Activated naive CD8-positive, alpha-beta T cell treated with anti-CD3 and anti-CD28 coated beads, Interleukin-2, amount 50 U/mL, for 24 hours (primary cell): Measurements from ENCODE around the gene LSM2.
"Not testable (repeated sequence)": the region's sequence is repeated elsewhere in the genome, so short reads cannot be mapped to it uniquely, and the experiment has no call there.

ENCODE experiments used
- ATAC-seq: fragments of 150-1000 bp; cut with Tn5 transposase; one replicate; pipeline ENCODE4 v1.10.0; 2021
- DNase-seq: peaks from one replicate; pipeline ENCODE4 v3.0.0; 2021
- H3K27ac Mint-ChIP-seq: one replicate; pipeline ENCODE4 v1.8.0; 2021; ENCODE audit warnings: mild to moderate bottlenecking, mixed read lengths
- H3K27me3 Mint-ChIP-seq: one replicate; pipeline ENCODE4 v1.8.0; 2021; ENCODE audit warnings: mixed read lengths
- H3K36me3 Mint-ChIP-seq: one replicate; pipeline ENCODE4 v1.8.0; 2021; ENCODE audit warnings: low read depth, mixed read lengths
- H3K4me1 Mint-ChIP-seq: one replicate; pipeline ENCODE4 v1.8.0; 2021; ENCODE audit warnings: mixed read lengths
- H3K4me3 Mint-ChIP-seq: one replicate; pipeline ENCODE4 v1.8.0; 2021; ENCODE audit warnings: mild to moderate bottlenecking, moderate library complexity, mixed read lengths
- H3K9me3 Mint-ChIP-seq: one replicate; pipeline ENCODE4 v1.8.0; 2021; ENCODE audit warnings: mixed read lengths

The LSM2 gene

DNA sequence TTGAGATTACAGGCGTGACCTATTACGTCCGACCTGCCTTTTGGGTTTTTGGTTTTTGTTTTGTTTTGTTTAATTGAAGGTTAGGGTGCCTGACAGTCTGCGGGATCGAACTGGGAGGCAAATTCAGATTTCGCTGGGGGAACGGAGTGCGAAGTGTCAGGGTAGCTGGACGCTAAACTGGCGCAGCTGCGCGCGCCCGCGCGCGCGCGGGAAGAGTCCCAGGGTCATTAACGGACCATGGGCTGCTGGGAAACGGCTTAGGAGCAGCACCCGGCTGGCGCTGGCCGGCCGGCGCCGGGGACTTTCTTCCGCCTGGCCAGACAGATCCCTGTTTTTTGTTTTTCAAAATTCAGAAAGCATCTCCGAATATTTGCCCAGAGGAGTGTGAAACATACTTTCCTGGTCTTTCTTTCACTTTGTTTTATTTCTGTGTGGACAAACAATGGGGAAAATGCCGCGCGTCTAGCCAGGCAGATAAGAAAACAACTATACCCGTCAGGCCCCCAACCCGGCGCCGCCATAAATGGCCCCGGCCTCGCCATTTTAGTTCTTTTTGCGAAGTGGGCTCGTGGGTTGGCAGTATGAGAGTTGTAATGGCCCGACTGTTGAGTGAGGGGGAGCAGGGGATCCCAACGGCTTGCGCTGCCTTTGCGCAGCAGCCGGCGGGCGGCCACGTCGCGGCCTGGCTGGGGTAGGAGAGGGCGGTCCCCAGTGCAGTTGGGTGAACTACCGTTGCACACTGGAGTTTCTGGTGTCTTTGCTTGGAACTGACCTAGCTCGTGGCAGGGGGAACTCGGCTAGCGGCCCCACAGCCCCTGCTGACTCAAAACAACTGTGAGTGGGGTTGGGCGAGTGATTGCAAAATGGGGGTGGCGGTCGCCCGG lies 27.8 kb upstream of the LSM2 start:
- Mint-ChIP-seq H3K27me3 (no peaks in the 10 kb centered on the region), H3K4me3 (peak overlapping the region; percentile 95), H3K36me3 (peaks cover 60% of the 10 kb centered on the region), H3K4me1 (peaks cover 62% of the 10 kb centered on the region), H3K27ac (peak overlapping the region; percentile 99), H3K9me3 (no peaks in the 10 kb centered on the region)
- DNase-seq: peak; percentile 82
- peak; percentile 65 for ATAC-seq

DNA sequence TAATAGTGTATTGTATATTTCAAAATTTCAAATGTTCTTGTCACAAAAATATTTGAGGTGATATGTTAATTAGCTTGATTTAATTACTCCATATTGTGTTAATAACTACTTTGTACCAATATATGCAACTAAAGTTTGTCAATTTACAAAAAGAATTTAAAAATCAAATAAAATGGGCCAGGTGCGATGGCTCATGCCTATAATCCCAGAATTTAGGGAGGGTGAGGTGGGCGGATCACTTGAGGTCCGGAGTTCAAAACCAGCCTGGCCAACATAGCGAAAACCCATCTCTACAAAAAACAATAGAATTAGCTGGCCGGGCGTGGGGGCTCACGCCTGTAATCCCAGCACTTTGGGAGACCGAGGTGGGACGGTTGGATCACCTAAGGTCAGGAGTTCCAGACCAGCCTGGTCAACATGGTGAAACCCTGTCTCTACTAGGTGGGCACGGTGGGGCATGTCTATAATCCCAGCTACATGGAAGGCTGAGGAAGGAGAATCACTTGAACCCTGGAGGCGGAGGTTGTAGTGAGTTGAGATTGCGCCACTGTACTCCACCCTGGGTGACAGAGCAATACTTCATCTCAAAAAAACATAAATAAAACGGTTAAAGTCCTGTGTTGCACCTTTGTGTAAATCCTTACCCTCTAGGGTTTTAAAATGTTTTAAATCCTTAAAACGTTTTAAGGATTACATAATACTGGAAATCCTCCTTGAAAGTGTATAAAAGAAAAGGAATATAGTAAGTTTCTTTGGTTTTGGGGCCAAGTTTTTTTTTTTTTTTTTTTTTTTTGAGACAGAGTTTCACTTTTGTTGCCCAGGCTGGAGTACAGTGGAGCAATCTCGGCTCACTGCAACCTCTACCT lies 24.8 kb upstream of the LSM2 start:
- Mint-ChIP-seq H3K27ac (no peak overlapping the region), H3K36me3 (peaks cover 30% of the 10 kb centered on the region), H3K4me1 (peaks cover 48% of the 10 kb centered on the region), H3K9me3 (no peaks in the 10 kb centered on the region), H3K4me3 (peak overlapping the region; percentile 87), H3K27me3 (peaks cover 4% of the 10 kb centered on the region)
- ATAC-seq (no peak), DNase-seq (no peak)

DNA sequence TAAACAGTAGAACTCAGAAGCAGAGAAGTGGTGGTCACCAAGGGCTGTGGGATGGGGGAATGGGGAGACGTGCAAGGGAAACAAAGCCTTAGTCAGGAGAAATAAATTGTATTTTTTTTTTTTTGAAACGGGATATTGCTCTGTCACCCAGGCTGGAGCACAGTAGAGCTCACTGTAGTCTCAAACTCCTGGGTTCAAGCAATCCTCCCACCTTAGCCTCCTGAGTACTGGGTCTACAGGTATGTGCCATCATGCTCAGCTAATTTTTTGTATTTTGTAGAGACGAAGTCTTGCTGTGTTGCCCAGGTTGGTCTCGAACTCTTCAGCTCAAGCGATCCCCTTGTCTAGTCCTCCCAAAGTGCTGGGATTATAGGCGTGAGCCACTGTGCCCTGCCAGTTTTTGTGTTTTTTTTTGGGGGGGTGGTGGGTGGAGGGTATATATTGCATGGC lies 24.1 kb upstream of the LSM2 start:
- H3K36me3 Mint-ChIP-seq: peaks cover 23% of the 10 kb centered on the region
- DNase-seq (no peak), ATAC-seq (no peak)
- peak overlapping the region; percentile 88 for H3K27ac Mint-ChIP-seq
- H3K27me3 Mint-ChIP-seq: peaks cover 4% of the 10 kb centered on the region
- H3K4me3 Mint-ChIP-seq: peak overlapping the region; percentile 87
- H3K4me1 Mint-ChIP-seq: peaks cover 46% of the 10 kb centered on the region
- no peaks in the 10 kb centered on the region for H3K9me3 Mint-ChIP-seq

DNA sequence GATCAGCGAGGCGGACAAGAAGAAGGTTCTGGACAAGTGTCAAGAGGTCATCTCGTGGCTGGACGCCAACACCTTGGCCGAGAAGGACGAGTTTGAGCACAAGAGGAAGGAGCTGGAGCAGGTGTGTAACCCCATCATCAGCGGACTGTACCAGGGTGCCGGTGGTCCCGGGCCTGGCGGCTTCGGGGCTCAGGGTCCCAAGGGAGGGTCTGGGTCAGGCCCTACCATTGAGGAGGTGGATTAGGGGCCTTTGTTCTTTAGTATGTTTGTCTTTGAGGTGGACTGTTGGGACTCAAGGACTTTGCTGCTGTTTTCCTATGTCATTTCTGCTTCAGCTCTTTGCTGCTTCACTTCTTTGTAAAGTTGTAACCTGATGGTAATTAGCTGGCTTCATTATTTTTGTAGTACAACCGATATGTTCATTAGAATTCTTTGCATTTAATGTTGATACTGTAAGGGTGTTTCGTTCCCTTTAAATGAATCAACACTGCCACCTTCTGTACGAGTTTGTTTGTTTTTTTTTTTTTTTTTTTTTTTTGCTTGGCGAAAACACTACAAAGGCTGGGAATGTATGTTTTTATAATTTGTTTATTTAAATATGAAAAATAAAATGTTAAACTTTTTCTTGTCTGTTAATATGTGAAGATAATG lies 23.0 kb upstream of the LSM2 start:
- Mint-ChIP-seq H3K9me3 (no peaks in the 10 kb centered on the region), H3K27ac (peak overlapping the region; percentile 88), H3K36me3 (peaks cover 12% of the 10 kb centered on the region), H3K27me3 (peaks cover 4% of the 10 kb centered on the region), H3K4me1 (peaks cover 51% of the 10 kb centered on the region), H3K4me3 (peak overlapping the region; percentile 87)
- DNase-seq (no peak), ATAC-seq (no peak)

DNA sequence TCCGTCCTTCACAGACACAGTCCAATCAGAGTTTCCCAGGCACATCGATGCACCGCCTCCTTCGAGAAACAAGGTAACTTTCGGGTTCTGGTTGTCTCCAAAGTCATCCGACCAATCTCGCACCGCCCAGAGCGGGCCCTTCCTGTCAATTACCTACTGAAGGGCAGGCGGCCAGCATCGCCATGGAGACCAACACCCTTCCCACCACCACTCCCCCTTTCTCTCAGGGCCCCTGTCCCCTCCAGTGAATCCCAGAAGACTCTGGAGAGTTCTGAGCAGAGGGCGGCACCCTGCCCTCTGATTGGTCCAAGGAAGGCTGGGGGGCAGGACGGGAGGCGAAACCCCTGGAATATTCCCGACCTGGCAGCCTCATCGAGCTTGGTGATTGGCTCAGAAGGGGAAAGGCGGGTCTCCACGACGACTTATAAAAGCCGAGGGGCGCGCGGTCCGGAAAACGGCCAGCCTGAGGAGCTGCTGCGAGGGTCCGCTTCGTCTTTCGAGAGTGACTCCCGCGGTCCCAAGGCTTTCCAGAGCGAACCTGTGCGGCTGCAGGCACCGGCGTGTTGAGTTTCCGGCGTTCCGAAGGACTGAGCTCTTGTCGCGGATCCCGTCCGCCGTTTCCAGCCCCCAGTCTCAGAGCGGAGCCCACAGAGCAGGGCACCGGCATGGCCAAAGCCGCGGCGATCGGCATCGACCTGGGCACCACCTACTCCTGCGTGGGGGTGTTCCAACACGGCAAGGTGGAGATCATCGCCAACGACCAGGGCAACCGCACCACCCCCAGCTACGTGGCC lies 20.7 kb upstream of the LSM2 start, which contains the start of gene HSPA1B:
TSS of gene HSPA1B (plus strand) at position 453 of the 794 bp plus-strand sequence. CDS start at position 666, 213 bp downstream.
- Mint-ChIP-seq H3K9me3 (no peaks in the 10 kb centered on the region), H3K4me1 (peaks cover 54% of the 10 kb centered on the region), H3K27me3 (peaks cover 4% of the 10 kb centered on the region), H3K27ac (peak within 1 kb of the TSS; percentile 97), H3K36me3 (peaks cover 9% of the 10 kb centered on the region), H3K4me3 (peak within 1 kb of the TSS; percentile 86)
- DNase-seq: peak; percentile 92
- ATAC-seq: peak; percentile 90

DNA sequence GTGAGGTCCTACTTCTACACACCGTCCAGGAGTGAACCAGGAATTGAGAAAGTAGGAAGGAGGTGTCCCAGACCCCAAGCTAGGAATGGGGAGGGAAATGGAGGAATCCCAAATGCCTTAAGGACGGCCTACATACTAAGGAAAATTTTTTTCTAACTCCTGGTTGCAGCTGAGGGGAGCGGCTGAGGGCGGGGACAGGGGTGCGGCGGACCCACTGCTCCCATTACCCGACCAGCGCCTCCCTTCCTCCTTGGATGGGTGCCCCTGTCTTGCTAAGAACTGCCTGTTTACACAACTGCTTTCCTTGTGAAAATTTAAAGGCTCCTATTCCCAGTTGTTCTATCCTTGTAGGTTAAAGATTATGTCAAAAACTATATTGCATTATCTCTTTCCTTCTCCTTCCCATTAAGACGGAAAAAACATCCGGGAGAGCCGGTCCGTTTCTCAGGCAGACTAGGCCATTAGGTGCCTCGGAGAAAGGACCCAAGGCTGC lies 20.1 kb upstream of the LSM2 start:
- Mint-ChIP-seq H3K4me3 (peak overlapping the region; percentile 86), H3K9me3 (no peaks in the 10 kb centered on the region), H3K27ac (peak overlapping the region; percentile 97), H3K4me1 (peaks cover 60% of the 10 kb centered on the region), H3K27me3 (peaks cover 4% of the 10 kb centered on the region), H3K36me3 (peaks cover 9% of the 10 kb centered on the region)
- ATAC-seq: peak; percentile 8
- no peak for DNase-seq

DNA sequence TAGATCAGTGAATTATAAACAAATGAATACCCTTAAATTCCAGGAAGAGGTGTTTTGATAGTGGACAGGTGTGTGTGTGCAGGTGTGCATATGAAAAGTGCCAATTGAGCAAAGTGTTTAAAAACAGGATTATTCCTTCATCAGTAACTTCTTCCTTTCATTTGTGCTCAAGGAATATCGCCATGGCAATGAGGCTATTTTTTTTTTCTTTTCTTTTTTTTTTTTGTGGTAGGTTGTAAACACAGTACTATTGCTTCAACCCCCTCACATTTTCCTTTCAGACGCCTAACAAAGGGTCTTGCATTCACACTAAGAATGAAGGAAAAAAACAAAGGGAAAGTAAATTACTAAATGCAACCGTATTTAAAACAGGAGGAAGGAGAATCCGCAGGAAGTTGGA lies 18.8 kb upstream of the LSM2 start:
- Mint-ChIP-seq H3K27ac (peak overlapping the region; percentile 97), H3K4me1 (peaks cover 58% of the 10 kb centered on the region), H3K27me3 (peaks cover 4% of the 10 kb centered on the region), H3K4me3 (no peak overlapping the region), H3K9me3 (no peaks in the 10 kb centered on the region), H3K36me3 (peaks cover 7% of the 10 kb centered on the region)
- DNase-seq (no peak), ATAC-seq (no peak)

DNA sequence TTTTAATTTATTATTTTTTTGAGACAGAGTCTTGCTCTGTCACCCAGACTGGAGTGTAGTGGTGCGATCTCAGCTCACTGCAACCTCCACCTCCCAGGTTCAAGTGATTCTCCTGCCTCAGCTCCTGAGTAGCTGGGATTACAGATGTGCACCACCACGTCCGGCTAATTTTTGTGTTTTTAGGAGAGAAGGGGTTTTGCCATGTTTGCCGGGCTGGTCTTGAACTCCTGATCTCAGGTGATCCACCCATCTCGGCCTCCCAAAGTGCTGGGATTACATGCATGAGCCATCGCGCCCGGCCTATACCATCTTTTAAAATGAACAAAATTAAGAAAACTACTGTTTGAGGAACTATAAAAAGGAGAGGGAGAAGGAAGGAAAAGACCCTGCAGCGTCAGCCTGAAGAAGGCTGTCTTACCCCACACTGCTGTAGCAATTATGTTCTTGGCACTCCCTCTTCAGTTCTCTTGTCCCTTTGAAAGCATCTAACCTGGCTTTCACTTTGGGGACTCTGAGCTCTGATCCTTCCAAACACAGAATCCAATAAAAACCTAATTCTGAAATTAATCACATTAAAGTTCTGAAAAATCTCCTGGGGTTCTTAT lies 16.9 kb upstream of the LSM2 start:
- not testable (repeated sequence) for H3K36me3 Mint-ChIP-seq, ATAC-seq, DNase-seq, H3K27me3 Mint-ChIP-seq, H3K9me3 Mint-ChIP-seq, H3K4me3 Mint-ChIP-seq, H3K27ac Mint-ChIP-seq
- peaks cover 66% of the 10 kb centered on the region for H3K4me1 Mint-ChIP-seq

DNA sequence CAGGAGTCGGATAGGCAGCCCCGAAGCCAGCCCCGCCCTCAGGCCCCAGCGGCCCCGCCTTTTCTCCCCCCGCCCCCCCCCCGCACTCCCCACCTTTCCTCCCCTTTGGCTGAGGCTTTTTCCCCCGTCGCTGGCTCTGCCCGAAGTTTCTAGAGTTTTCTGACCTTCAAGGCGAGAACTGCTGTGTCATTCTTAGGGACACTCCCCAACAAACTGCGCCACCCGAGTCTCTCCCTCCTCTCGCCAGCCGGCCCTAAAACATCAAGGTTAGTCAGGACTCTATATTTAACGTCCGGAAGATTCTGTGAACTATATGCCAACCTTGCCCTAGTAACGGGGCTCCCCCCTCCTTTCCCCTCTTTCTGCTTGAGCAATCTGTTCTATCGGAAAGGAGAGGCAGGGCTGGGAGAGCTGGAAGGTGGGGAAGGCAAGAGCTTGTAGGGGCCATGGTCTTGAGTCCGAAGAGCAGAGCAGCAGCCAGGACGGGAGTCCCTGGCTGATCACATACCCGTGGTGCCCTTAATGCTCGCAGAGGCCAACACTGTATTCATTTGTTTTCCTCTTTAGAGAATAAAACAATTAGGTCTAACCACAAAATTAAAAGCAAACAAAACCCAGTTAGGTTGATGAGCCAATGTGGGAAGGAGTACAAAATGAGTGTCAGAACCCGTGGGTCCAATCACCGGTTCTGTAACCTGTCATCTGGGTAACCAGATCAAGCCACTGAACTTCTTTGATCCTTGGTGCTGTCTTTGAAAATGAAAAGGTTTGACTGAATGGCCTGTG lies 15.5 kb upstream of the LSM2 start:
- Mint-ChIP-seq H3K4me1 (peaks cover 77% of the 10 kb centered on the region), H3K27me3 (peaks cover 3% of the 10 kb centered on the region), H3K27ac (peak overlapping the region; percentile 94), H3K4me3 (peak overlapping the region; percentile 87), H3K9me3 (no peaks in the 10 kb centered on the region), H3K36me3 (peaks cover 2% of the 10 kb centered on the region)
- peak; percentile 37 for ATAC-seq
- peak; percentile 65 for DNase-seq

DNA sequence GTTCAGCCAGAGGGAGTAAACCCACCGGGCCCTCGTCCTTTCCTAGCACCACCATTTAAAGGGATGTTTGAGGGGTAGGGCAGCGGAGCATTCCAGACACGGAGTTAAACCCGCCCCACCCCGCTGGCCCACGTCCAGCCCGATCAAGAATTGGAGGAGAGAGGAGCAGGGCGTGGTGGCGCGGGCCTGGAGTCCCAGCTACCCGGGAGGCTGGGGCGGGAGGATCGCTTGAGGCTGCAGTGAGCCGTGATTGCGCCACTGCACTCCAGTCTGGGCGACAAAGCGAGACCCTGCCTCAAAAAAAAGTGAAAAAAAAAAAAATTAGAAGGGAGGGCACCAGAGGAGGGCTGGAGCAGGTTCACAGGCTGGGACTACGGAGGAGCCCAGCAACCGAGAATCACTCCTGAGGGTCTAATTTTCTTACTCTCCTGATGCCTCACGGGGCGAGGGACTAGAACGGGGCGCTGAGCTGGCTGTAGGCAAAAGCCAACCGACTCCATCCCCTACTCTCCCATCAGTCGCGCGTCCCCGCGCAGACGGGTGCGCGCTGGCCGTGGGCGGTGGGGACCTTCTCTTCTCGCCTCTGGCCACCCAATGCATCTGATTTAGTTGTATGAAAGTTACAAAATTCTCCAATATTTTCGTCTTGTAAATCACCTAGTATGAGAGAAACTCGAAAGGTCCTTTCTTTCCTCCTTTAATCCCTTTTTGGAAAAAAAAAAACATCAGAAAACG lies 14.7 kb upstream of the LSM2 start:
- peak; percentile 85 for DNase-seq
- ATAC-seq: peak; percentile 50
- H3K36me3 Mint-ChIP-seq: peaks cover 2% of the 10 kb centered on the region

DNA sequence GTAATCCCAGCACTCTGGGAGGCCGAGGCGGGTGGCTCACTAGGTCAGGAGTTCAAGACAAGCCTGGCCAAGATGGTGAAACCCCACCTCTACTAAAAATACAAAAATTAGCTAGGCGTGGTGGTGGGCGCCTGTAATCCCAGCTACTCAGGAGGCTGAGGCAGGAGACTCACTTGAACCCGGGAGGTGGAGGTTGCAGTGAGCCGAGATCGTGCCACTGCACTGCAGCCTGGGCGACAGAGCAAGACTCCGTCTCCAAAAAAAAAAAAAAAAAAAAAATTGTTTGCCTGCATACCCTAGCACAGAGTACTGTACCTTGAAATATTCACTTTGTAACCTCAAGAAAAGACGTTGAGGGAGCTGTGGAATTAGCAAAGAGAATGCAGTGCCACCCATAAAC lies 13.6 kb upstream of the LSM2 start:
- not testable (repeated sequence) for H3K27me3 Mint-ChIP-seq, H3K36me3 Mint-ChIP-seq, DNase-seq, ATAC-seq, H3K9me3 Mint-ChIP-seq
- H3K27ac Mint-ChIP-seq: peak overlapping the region; percentile 94
- H3K4me3 Mint-ChIP-seq: peak overlapping the region; percentile 87
- peaks cover 62% of the 10 kb centered on the region for H3K4me1 Mint-ChIP-seq

More for the DNA sequence above, 14.7 kb upstream of the LSM2 start:
- Mint-ChIP-seq H3K27me3 (no peaks in the 10 kb centered on the region), H3K4me3 (peak overlapping the region; percentile 87), H3K27ac (peak overlapping the region; percentile 94), H3K9me3 (no peaks in the 10 kb centered on the region), H3K4me1 (peaks cover 69% of the 10 kb centered on the region)

DNA sequence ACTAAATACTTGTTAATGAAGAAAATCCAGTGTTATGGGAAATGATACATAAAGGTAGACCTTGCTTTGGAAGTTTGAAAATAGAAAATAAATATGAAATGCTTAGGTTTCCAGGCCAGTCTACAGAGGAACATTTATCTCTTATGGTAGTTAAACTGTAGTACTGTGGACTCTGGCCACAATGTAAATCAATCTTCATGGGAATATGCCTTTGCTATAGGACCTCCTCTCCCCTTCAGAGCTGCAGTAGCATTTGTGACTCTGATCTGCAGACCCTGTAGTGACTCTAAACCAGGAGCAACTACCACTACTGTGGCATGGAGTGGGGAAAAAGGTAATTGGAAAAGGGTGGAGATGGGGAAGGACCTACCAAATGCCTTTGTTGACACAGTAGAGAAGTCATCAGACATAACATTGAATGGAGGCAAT lies 13.1 kb upstream of the LSM2 start:
- Mint-ChIP-seq H3K27me3 (no peaks in the 10 kb centered on the region), H3K27ac (no peak overlapping the region), H3K4me3 (no peak overlapping the region), H3K4me1 (peaks cover 63% of the 10 kb centered on the region), H3K36me3 (peaks cover 2% of the 10 kb centered on the region), H3K9me3 (no peaks in the 10 kb centered on the region)
- ATAC-seq (no peak), DNase-seq (no peak)
